HG03378 (cell line): ENCODE data around the gene FBXO4.
"Not testable (repeated sequence)": the region's sequence is repeated elsewhere in the genome, so short reads cannot be mapped to it uniquely, and the experiment has no call there.

Source experiments
- ATAC-seq: cut with Tn5 transposase; IDR thresholded peaks from one replicate; pipeline ENCODE4 v1.9.1; 2021; ENCODE audit warnings: mild to moderate bottlenecking, moderate library complexity; ENCODE audit not compliant: unreplicated experiment

Gene FBXO4

GRCh38 chr5:41980396-41980795 lies 55.3 kb downstream of the FBXO4 start:
- ATAC-seq, result no peak

GRCh38 chr5:41980870-41981269 lies 55.8 kb downstream of the FBXO4 start:
- ATAC-seq, result no peak

- not testable (repeated sequence) for ATAC-seq
Observed at GRCh38 chr5:41982858-41983257, 57.8 kb downstream of the FBXO4 start.

GRCh38 chr5:41983284-41983683 lies 58.2 kb downstream of the FBXO4 start:
- no peak for ATAC-seq

- ATAC-seq, result no peak
Observed at GRCh38 chr5:41985945-41986695, 61.0 kb downstream of the FBXO4 start.
